HepG2 (cell line): ENCODE data around the gene ADAM15. TPM values are rescaled to one million over a fixed set of nuclear protein-coding genes. Genes with fewer than 3 reads are reported as not detected.

Source experiments
- ATAC-seq: fragments of 200-7000 bp; cut with Tn5 transposase; 3 replicates; pipeline ENCODE4 v1.9.1; 2020; ENCODE audit warnings: mild to moderate bottlenecking, moderate library complexity
- BruUV-seq: library from RNA; stranded (reverse); fragments of 400-500 nt; replicated peaks from 2 replicates; lab custom pipeline; 2021; lab: Mats Ljungman, UMichigan
- CTCF ChIA-PET: fragments of 300-600 bp; formaldehyde crosslinking; extraction: SDS; loops from one replicate; lab custom pipeline; 2021; ENCODE audit warnings: low total read pairs, inconsistent platforms, low intra/inter-chr PET ratio; lab: Yijun Ruan, JAX
- POLR2A ChIA-PET: fragments of 350-600 bp; sonication (Branson Sonifier 250); formaldehyde crosslinking; loops from one replicate; lab custom pipeline; 2020; ENCODE audit warnings: antibody characterized with exemption, inconsistent platforms; lab: Yijun Ruan, JAX
- DNase-seq: peaks from one replicate; pipeline ENCODE4 v3.0.0-alpha.2; 2015; ENCODE audit warnings: low spot score
- FAIRE-seq: peaks from 3 replicates; lab custom pipeline; 2011; peaks lifted over from hg19 to GRCh38; lab: Jason Lieb, UNC
- H2AFZ ChIP-seq: one replicate; pipeline ENCODE4 v1.6.1; 2011; ENCODE audit warnings: low read length, inconsistent platforms
- H3K27ac ChIP-seq: fragments of 300-600 bp; 3 replicates; pipeline ENCODE4 v1.8.0; 2011; ENCODE audit warnings: mixed run types, mild to moderate bottlenecking, mixed read lengths, low read length, inconsistent platforms; ENCODE audit not compliant: insufficient read depth; ENCODE audit errors: extremely low read length
- H3K27me3 ChIP-seq, 2 experiments: fragments of 200-600 bp in 1 of 2; 2 replicates in 1 of 2; 3 replicates in 1 of 2; pipeline versions ENCODE4 v1.6.0 to v1.8.0; 2011; ENCODE audit warnings: low read length in 2 of 2, mild to moderate bottlenecking in 2 of 2, moderate library complexity in 2 of 2, inconsistent platforms in 1 of 2; ENCODE audit not compliant: insufficient read depth in 2 of 2, control insufficient read depth in 1 of 2
- H3K36me3 ChIP-seq, 2 experiments: fragments of 200-600 bp in 1 of 2; replicated peaks in 1 of 2; 2 replicates in 1 of 2; 3 replicates in 1 of 2; pipeline versions ENCODE4 v1.5.1 to v1.8.0; 2011; ENCODE audit warnings: low read length in 2 of 2, inconsistent platforms in 1 of 2; ENCODE audit not compliant: insufficient read depth in 2 of 2, control insufficient read depth in 1 of 2
- H3K4me1 ChIP-seq: 2 replicates; pipeline ENCODE4 v1.5.1; 2012; ENCODE audit warnings: low read length, inconsistent platforms; ENCODE audit not compliant: insufficient read depth
- H3K4me2 ChIP-seq: 2 replicates; pipeline ENCODE4 v1.6.0; 2011; ENCODE audit warnings: low read depth, low read length, inconsistent platforms
- H3K4me3 ChIP-seq, 3 experiments: fragments of 200-600 bp in 1 of 3; sonication (generic), shearing (Covaris generic) in 1 of 3; replicated peaks in 1 of 3; 2 replicates each; pipeline ENCODE4 v1.5.1; 2011 to 2016; ENCODE audit warnings: low read length in 3 of 3, inconsistent platforms in 2 of 3, low read depth in 2 of 3, mild to moderate bottlenecking in 2 of 3, control low read depth in 1 of 3, mixed read lengths in 1 of 3; ENCODE audit not compliant: insufficient read depth in 1 of 3
- H3K79me2 ChIP-seq: one replicate; pipeline ENCODE4 v1.6.1; 2011; ENCODE audit warnings: low read length, inconsistent platforms; ENCODE audit not compliant: insufficient read depth
- H3K9ac ChIP-seq: 2 replicates; pipeline ENCODE4 v1.6.0; 2011; ENCODE audit warnings: mild to moderate bottlenecking, low read depth, low read length, inconsistent platforms; ENCODE audit not compliant: insufficient read depth
- H3K9me3 ChIP-seq: 2 replicates; pipeline ENCODE4 v1.5.1; 2012; ENCODE audit warnings: mild to moderate bottlenecking, low read length
- H4K20me1 ChIP-seq: 2 replicates; pipeline ENCODE4 v1.6.0; 2011; ENCODE audit warnings: inconsistent platforms, mild to moderate bottlenecking, low read length, moderate library complexity; ENCODE audit not compliant: insufficient read depth
- DBP ChIP-seq: sonication (generic); formaldehyde crosslinking; IDR thresholded peaks from 2 replicates; pipeline ENCODE4 v1.4.0; 2020; ENCODE audit warnings: missing genetic modification reagents; ENCODE audit errors: not compliant biosample characterization
- DDIT3 ChIP-seq: sonication (generic); formaldehyde crosslinking; IDR thresholded peaks from 2 replicates; pipeline ENCODE4 v1.4.0; 2020; ENCODE audit warnings: mild to moderate bottlenecking, missing genetic modification reagents
- GLMP ChIP-seq: sonication (generic); formaldehyde crosslinking; IDR thresholded peaks from 2 replicates; pipeline ENCODE4 v1.9.0; 2021; ENCODE audit warnings: missing genetic modification reagents, mild to moderate bottlenecking, borderline replicate concordance
- HCFC1 ChIP-seq: fragments of 150-350 bp; IDR thresholded peaks from 2 replicates; pipeline ENCODE4 v1.6.1; 2014; ENCODE audit warnings: low read depth, low read length
- HNF4G ChIP-seq, 2 experiments: sonication (generic) in 1 of 2; formaldehyde crosslinking in 1 of 2; IDR thresholded peaks; 2 replicates each; pipeline versions ENCODE4 v1.4.0 to v1.6.1; 2011 to 2020; ENCODE audit warnings: borderline replicate concordance in 2 of 2, low read depth in 2 of 2, mild to moderate bottlenecking in 2 of 2, low read length in 1 of 2, missing genetic modification reagents in 1 of 2, moderate library complexity in 1 of 2
- HNRNPH1 ChIP-seq: fragments of 200-400 bp; formaldehyde crosslinking; optimal IDR thresholded peaks from 2 replicates; pipeline ENCODE3; 2017; ENCODE audit warnings: mild to moderate bottlenecking, low read depth, low read length
- HOXA7 ChIP-seq: sonication (generic); formaldehyde crosslinking; IDR thresholded peaks from 2 replicates; pipeline ENCODE4 v1.8.1; 2022; ENCODE audit warnings: mild to moderate bottlenecking, missing genetic modification reagents, moderate library complexity
- NPAS2 ChIP-seq: sonication (generic); formaldehyde crosslinking; IDR thresholded peaks from 2 replicates; pipeline ENCODE4 v1.8.0; 2022; ENCODE audit warnings: mild to moderate bottlenecking, missing genetic modification reagents, borderline replicate concordance
- PPARG ChIP-seq: conservative IDR thresholded peaks from 2 replicates; pipeline ENCODE4 v1.6.1; 2016; ENCODE audit warnings: missing biosample characterization, missing genetic modification reagents
- RAD21 ChIP-seq: fragments of 450-650 bp; formaldehyde crosslinking; IDR thresholded peaks from 2 replicates; pipeline ENCODE4 v1.5.0; 2020; ENCODE audit warnings: mild to moderate bottlenecking
- SP140L ChIP-seq: sonication (generic); formaldehyde crosslinking; IDR thresholded peaks from 2 replicates; pipeline ENCODE4 v1.4.0; 2020; ENCODE audit warnings: missing genetic modification reagents, borderline replicate concordance
- SP5 ChIP-seq: IDR thresholded peaks from 2 replicates; pipeline ENCODE4 v1.6.1; 2016; ENCODE audit warnings: low read depth, borderline replicate concordance
- YEATS2 ChIP-seq: sonication (generic); formaldehyde crosslinking; IDR thresholded peaks from 2 replicates; pipeline ENCODE4 v1.4.0; 2020; ENCODE audit warnings: missing genetic modification reagents, borderline replicate concordance
- ZNF263 ChIP-seq: sonication (generic); formaldehyde crosslinking; IDR thresholded peaks from 2 replicates; pipeline ENCODE4 v1.4.0; 2020; ENCODE audit warnings: missing genetic modification reagents
- ZNF333 ChIP-seq: sonication (generic); formaldehyde crosslinking; IDR thresholded peaks from 2 replicates; pipeline ENCODE4 v1.4.0; 2020; ENCODE audit warnings: mild to moderate bottlenecking, missing genetic modification reagents, borderline replicate concordance
- ZNF777 ChIP-seq: sonication (generic); formaldehyde crosslinking; IDR thresholded peaks from 2 replicates; pipeline ENCODE4 v1.4.0; 2020; ENCODE audit warnings: missing genetic modification reagents
- ZNF780A ChIP-seq: sonication (generic); formaldehyde crosslinking; IDR thresholded peaks from 2 replicates; pipeline ENCODE4 v1.8.0; 2022; ENCODE audit warnings: mild to moderate bottlenecking, missing genetic modification reagents, moderate library complexity
- ZNF841 ChIP-seq: sonication (generic); formaldehyde crosslinking; IDR thresholded peaks from 2 replicates; pipeline ENCODE4 v1.8.1; 2023; ENCODE audit warnings: missing genetic modification reagents, borderline replicate concordance
- WGBS: methylation state at CpG from one replicate; pipeline ENCODE4 v1.1.6; 2017; ENCODE audit warnings: low lambda C conversion rate; 5-methylcytosine and 5-hydroxymethylcytosine counted together
- in situ Hi-C: cut with HindIII; loops from 2 replicates; pipeline ENCODE4 v1.10.0; 2017; ENCODE audit warnings: low pct_unique_long_range_greater_than_20kb; ENCODE audit not compliant: extremely low pct_ligation_motif_present
- intact Hi-C: fragments of 100-400 bp; cut with micrococcal nuclease; formaldehyde crosslinking; loops from one replicate; pipeline ENCODE4 v1.10.0; 2022; ENCODE audit not compliant: unreplicated experiment
- polyA plus RNA-seq, 8 experiments: library from polyadenylated mRNA; depleted of rRNA in 3 of 8; stranded (reverse) in 7 of 8; unstranded in 1 of 8; fragments of >200 nt; fragmentation: Illumina TruSeq in 4 of 8; extraction: Trizol in 4 of 8; gene quantifications; 2 replicates each; pipeline versions ENCODE4 v1.2.1 to v1.2.3, GENCODE V29; 2011 to 2016; ENCODE audit warnings: low read depth in 4 of 8, missing spikeins in 1 of 8, mixed read lengths in 1 of 8; ENCODE audit not compliant: insufficient read depth in 1 of 8
- total RNA-seq, 5 experiments: library from RNA; depleted of rRNA; stranded (reverse); fragments of >200 nt; fragmentation: Illumina TruSeq; extraction: Trizol; gene quantifications; 2 replicates each; pipeline ENCODE4 v1.2.3, GENCODE V29; 2016; ENCODE audit warnings: low read depth in 1 of 5
- TF ChIP-seq, protein P1 (sequence below): sonication (generic); formaldehyde crosslinking; IDR thresholded peaks from 2 replicates; pipeline ENCODE4 v1.5.0; 2020; ENCODE audit warnings: mild to moderate bottlenecking, missing genetic modification reagents, borderline replicate concordance

Gene ADAM15
- total and polyA plus RNA-seq, 2 of the 13 experiments (the other 11 are each of a cell fraction or from before 2014, with no cell fraction given), result 17.9 to 25.6 TPM

DNA sequence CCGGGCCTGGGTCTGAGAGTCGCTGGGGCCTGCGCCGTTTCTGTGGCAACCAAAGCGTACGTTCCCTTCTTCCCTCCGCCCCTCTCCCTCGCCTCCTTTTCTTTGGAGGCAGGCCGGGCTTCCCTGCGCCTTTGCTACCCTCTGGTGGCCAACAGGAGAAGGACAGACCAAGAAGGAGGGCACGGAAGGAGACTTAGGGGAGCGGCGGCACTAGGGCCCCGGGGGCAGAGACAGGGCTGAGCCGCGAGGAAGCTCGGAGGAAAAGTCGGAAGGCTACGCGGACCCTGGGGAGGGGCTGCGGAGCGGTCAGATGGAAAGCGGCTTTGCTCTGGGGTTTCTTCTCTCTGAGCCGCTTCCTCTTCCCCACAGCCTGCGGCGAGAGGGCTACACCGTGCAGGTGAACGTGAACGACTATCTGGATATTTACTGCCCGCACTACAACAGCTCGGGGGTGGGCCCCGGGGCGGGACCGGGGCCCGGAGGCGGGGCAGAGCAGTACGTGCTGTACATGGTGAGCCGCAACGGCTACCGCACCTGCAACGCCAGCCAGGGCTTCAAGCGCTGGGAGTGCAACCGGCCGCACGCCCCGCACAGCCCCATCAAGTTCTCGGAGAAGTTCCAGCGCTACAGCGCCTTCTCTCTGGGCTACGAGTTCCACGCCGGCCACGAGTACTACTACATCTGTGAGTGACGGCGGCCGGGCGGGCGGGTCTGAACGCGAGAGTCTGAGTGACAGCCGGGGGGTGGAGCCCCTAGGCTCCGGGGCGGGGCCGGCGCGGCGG lies 33.8 kb downstream of the ADAM15 start:
- no TSS peak for BruUV-seq
- H3K27ac ChIP-seq, result peak overlapping the region; percentile 74
- ATAC-seq (peak; percentile 82), FAIRE-seq (peak; percentile 81), DNase-seq (peak; percentile 82)
- peak overlapping the region; percentile 70 for H3K9ac ChIP-seq
- H3K79me2 ChIP-seq, result no peaks in the 10 kb centered on the region
- peaks cover 83% of the 10 kb centered on the region for H3K4me1 ChIP-seq
- intact Hi-C loops, result loop anchor here (1.0 to 10.0 kb wide), 3 partner anchors 23 to 180 kb away; no protein-coding TSS in a partner anchor
- ChIA-PET CTCF (interaction anchor here (0.8 to 2.9 kb wide), 7 partner anchors 14 to 83 kb away, joined by 3 to 39 read pairs (median 4); partner anchors contain the start of genes ADAM15 and EFNA4), POLR2A (interaction anchor here (0.8 to 2.7 kb wide), 15 partner anchors 9 to 124 kb away, joined by 3 to 19 read pairs (median 4); partner anchors contain the start of genes EFNA4, KRTCAP2 and LENEP)
- in situ Hi-C loops, result no loop called here
- 0% methylated on average over 15 of the region's 67 CpGs for WGBS
- H3K9me3 ChIP-seq, result no peaks in the 10 kb centered on the region
- peak overlapping the region; percentile 98 for H3K4me2 ChIP-seq
- no peaks in the 10 kb centered on the region for H3K36me3 ChIP-seq
- peaks cover 22 to 44% of the 10 kb centered on the region in 2 experiments for H3K27me3 ChIP-seq
- peaks cover 4% of the 10 kb centered on the region; the same call in 1 of the 2 replicates for H4K20me1 ChIP-seq
- peak overlapping the region; percentile 72 to 89 (median 75) for H3K4me3 ChIP-seq
- no peak overlapping the region for H2AFZ ChIP-seq
- TF ChIP-seq GLMP (CRISPR knock-in tag) (no peak), ZNF777 (CRISPR knock-in tag) (no peak), RAD21 (peak; percentile 94), ZNF841 (no peak), ZNF263 (CRISPR knock-in tag) (no peak), HNRNPH1 (no peak), SP5 (peak; percentile 53), ZNF780A (CRISPR knock-in tag) (no peak), HOXA7 (CRISPR knock-in tag) (no peak), SP140L (CRISPR knock-in tag) (peak; percentile 66; the same call in 1 of the 2 replicates), PPARG (peak; percentile 59; the same call in 1 of the 2 replicates), ZNF333 (CRISPR knock-in tag) (no peak), HCFC1 (no peak), HNF4G (IDR thresholded peaks at IDR 0.05; ENCODE audit: borderline replicate concordance, low read depth, low read length) (peak; percentile 15; the same call in 1 of the 2 replicates), HNF4G (CRISPR knock-in tag; IDR thresholded peaks at IDR 0.05; ENCODE audit: borderline replicate concordance, low read depth) (0 out of 2 replicates have a peak, but pooled peaks have one; percentile 17), YEATS2 (CRISPR knock-in tag) (peak; percentile 66; the same call in 1 of the 2 replicates), NPAS2 (CRISPR knock-in tag) (no peak), DBP (no peak), DDIT3 (CRISPR knock-in tag) (no peak)
- TF ChIP-seq, protein P1, sequence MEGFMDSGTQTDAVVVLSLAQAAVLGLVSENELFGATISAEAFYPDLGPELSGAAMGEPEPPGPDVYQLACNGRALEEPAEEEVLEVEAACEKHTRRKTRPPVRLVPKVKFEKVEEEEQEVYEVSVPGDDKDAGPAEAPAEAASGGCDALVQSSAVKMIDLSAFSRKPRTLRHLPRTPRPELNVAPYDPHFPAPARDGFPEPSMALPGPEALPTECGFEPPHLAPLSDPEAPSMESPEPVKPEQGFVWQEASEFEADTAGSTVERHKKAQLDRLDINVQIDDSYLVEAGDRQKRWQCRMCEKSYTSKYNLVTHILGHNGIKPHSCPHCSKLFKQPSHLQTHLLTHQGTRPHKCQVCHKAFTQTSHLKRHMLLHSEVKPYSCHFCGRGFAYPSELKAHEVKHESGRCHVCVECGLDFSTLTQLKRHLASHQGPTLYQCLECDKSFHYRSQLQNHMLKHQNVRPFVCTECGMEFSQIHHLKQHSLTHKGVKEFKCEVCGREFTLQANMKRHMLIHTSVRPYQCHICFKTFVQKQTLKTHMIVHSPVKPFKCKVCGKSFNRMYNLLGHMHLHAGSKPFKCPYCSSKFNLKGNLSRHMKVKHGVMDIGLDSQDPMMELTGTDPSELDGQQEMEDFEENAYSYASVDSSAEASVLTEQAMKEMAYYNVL, result peak; percentile 73; the same call in 1 of the 2 replicates
